ENCODE data around the gene SMOC2.

DNA sequence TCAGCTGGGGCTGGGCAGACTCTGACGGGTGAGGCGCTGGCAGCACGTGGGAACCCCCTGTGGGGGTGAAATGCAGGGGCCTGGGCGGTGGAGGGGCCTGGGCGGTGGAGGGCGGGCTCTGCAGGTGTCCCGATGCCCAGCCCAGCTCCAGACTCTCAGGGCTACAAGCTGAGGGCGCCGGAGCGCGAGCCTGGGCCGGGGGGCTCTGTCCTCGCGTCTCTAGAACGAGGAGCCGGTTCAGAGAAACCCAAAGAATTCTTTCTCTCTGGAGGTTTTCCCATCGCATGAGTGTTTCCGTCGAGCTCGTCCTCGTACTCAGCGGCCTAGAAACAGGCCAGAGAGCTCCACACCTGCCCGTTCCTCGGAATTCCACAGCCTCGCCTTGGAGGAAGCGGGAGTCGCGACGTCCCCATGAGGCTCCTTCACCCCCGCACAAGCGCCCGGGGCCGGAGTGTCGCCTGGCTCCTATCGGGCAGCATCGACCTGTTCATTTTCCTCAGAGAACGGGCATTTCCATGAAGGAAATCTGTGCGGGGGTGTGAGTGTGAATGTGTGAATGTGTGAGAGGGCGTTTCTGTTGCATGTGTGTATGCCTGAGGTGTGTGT is 76.9 kb downstream of the SMOC2 start:
- TF ChIP-seq CENPT (CRISPR knock-in tag; IDR thresholded peaks at IDR 0.05; ENCODE audit: low read depth) (no peak), ZNF17 (CRISPR knock-in tag; IDR thresholded peaks at IDR 0.05) (no peak), JUND (CRISPR knock-in tag; IDR thresholded peaks at IDR 0.05) (no peak), NCOR1 (IDR thresholded peaks at IDR 0.05; ENCODE audit: borderline replicate concordance, low read length) (no peak), ATF1 (CRISPR knock-in tag; IDR thresholded peaks at IDR 0.05) (no peak)

Measured in HepG2 (cell line).